ENCODE results near the gene PRSS3. TPM values are rescaled to one million over a fixed set of nuclear protein-coding genes. Genes with fewer than 3 reads are reported as not detected.

The PRSS3 gene
- total and polyA plus RNA-seq, 10 of the 15 experiments (the other 5 are each of a cell fraction or from before 2014, with no cell fraction given): 0.54 TPM; not detected in 9

GRCh38 chr9:33778700-33779351 lies 16.5 kb upstream of the PRSS3 start (continued):
- TF ChIP-seq, protein P1, sequence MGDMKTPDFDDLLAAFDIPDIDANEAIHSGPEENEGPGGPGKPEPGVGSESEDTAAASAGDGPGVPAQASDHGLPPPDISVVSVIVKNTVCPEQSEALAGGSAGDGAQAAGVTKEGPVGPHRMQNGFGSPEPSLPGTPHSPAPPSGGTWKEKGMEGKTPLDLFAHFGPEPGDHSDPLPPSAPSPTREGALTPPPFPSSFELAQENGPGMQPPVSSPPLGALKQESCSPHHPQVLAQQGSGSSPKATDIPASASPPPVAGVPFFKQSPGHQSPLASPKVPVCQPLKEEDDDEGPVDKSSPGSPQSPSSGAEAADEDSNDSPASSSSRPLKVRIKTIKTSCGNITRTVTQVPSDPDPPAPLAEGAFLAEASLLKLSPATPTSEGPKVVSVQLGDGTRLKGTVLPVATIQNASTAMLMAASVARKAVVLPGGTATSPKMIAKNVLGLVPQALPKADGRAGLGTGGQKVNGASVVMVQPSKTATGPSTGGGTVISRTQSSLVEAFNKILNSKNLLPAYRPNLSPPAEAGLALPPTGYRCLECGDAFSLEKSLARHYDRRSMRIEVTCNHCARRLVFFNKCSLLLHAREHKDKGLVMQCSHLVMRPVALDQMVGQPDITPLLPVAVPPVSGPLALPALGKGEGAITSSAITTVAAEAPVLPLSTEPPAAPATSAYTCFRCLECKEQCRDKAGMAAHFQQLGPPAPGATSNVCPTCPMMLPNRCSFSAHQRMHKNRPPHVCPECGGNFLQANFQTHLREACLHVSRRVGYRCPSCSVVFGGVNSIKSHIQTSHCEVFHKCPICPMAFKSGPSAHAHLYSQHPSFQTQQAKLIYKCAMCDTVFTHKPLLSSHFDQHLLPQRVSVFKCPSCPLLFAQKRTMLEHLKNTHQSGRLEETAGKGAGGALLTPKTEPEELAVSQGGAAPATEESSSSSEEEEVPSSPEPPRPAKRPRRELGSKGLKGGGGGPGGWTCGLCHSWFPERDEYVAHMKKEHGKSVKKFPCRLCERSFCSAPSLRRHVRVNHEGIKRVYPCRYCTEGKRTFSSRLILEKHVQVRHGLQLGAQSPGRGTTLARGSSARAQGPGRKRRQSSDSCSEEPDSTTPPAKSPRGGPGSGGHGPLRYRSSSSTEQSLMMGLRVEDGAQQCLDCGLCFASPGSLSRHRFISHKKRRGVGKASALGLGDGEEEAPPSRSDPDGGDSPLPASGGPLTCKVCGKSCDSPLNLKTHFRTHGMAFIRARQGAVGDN (IDR thresholded peaks at IDR 0.05): no peak
- TF ChIP-seq PKNOX1 (IDR thresholded peaks at IDR 0.05) (no peak), NBN (IDR thresholded peaks at IDR 0.05) (no peak)

DNA sequence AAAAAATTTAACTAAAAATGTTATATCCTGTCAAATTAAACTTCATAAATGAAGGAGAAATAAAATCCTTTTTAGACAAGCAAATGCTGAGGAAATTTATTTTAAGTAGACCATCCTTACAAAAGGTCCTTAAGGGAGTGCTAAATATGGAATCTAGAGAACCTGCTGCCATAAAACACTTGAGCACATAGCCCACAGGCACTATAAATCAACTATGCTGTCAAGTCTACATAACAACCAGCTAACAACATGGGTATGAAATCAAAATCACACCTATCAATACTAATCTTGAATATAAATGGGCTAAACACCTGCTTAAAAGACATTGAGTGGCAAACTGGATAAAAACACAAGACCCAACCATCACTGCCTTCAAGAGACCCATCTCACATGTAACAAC lies 15.1 kb upstream of the PRSS3 start:
- SMC1A ChIA-PET (ENCODE audit: uncharacterized antibody, unreplicated experiment): no interaction called here
- POLR2A ChIA-PET: no interaction called here
- TF ChIP-seq PML (IDR thresholded peaks at IDR 0.05; ENCODE audit: low read length) (no peak), ATF7 (IDR thresholded peaks at IDR 0.05; ENCODE audit: low read depth) (no peak), STAT3 (IDR thresholded peaks at IDR 0.05; ENCODE audit: low read depth, low read length) (no peak)
- ATAC-seq (no peak), FAIRE-seq (no peak), DNase-seq (ENCODE audit: low read depth, low spot score) (no peak)
- in situ Hi-C loops (cut with MboI): no loop called here
- no peaks in the 10 kb centered on the region for H4K20me1 ChIP-seq (ENCODE audit: control insufficient read depth, insufficient read depth)
- CTCF ChIA-PET: interaction anchor here (1.5 kb wide), 1 partner anchor 144 kb away, joined by 3 read pairs; no protein-coding TSS in a partner anchor
- H3K9me3 ChIP-seq (replicated peaks; ENCODE audit: control insufficient read depth, insufficient read depth, low read length): no peaks in the 10 kb centered on the region
- no peaks in the 10 kb centered on the region for H3K79me2 ChIP-seq (ENCODE audit: control insufficient read depth, insufficient read depth, low read length)
- H3K9ac ChIP-seq (ENCODE audit: control insufficient read depth, insufficient read depth, low read length): no peak overlapping the region
- RAD21 ChIA-PET (ENCODE audit: unreplicated experiment): no interaction called here
- H3K4me1 ChIP-seq (ENCODE audit: control insufficient read depth, insufficient read depth, low read length): no peaks in the 10 kb centered on the region
- no peak overlapping the region for H3K4me3 ChIP-seq
- intact Hi-C loops (cut with micrococcal nuclease; ENCODE audit: unreplicated experiment): no loop called here
- H2AFZ ChIP-seq (ENCODE audit: control insufficient read depth, low read depth, low read length): no peak overlapping the region
- H3K4me2 ChIP-seq (ENCODE audit: control insufficient read depth, insufficient read depth): no peak overlapping the region
- H3K27ac ChIP-seq (ENCODE audit: control insufficient read depth, insufficient read depth): no peak overlapping the region
- H3K27me3 ChIP-seq (replicated peaks in 1 of 2; ENCODE audit: control insufficient read depth in 2 of 2, insufficient read depth in 2 of 2, low read length in 1 of 2): no peaks in the 10 kb centered on the region
- BruUV-seq (replicated peaks): no TSS peak
- H3K36me3 ChIP-seq (ENCODE audit: control insufficient read depth in 2 of 2, insufficient read depth in 2 of 2, low read length in 1 of 2): no peaks in the 10 kb centered on the region

Data from GM12878 (cell line).